ENCODE data around the gene CLEC7A.

The CLEC7A gene

DNA sequence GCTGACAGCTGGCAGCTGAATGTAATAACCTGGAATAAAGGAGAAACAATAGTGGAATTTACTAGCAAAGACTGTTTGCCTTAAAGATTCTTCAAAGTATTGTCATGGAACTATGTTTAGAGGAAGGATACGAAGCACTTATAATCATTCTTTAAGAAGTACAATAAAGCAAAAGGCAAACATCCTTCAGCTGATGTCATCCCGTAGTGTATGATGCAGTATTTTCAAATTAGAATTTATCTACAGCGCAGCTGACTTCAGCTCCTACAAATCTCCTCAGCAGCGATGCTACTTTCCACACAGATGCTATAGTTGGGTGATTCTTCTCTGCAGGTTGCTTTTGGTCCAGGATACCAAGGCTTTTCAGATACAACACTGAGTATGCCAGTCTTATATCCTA is 62.7 kb downstream of the CLEC7A start:
- intact Hi-C loops (cut with DNase I), result no loop called here

More for the DNA sequence above, 62.7 kb downstream of the CLEC7A start:
- DNase-seq, result no peak

Data from head of caudate nucleus (tissue), 42 donors.